ENCODE data around the gene SCGB1C2. TPM values are rescaled to one million over a fixed set of nuclear protein-coding genes. Genes with fewer than 3 reads are reported as not detected.

SCGB1C2 gene
- total RNA-seq, 1 donor from 2014 or later, result not detected

DNA sequence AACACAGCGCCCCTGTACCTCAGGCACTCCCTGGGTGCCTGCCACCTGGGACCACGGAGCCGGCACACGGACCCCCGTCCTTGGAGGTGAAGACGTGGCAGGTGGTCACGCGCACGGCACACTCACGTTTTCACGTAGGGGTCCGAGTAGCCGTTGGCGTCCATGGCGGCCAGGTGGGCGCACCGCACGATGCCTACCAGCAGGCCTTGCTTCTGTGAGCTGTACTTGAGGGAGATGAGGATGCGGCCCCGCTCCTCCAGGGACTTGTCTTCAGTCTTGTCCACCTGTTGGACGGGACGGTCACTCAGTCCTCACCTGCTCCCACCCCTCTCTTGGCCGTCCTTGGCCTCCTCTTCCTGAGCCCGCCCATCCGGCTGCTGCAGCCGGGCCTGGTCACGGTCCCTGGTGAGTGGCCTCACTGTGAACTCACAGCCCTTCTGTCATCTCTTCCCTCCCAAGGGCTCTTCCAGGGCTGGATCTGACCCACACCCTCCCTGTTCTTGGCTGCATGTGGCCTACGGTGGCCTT is 18.8 kb downstream of the SCGB1C2 start:
- no peak for DNase-seq (ENCODE audit: extremely low spot score in 2 of 2)
- Histone ChIP-seq H3K4me1 (no peaks in the 10 kb centered on the region), H3K27me3 (no peaks in the 10 kb centered on the region), H3K36me3 (no peaks in the 10 kb centered on the region), H3K27ac (no peak overlapping the region), H3K9me3 (no peaks in the 10 kb centered on the region), H3K4me3 (no peak overlapping the region)
- no peak for TF ChIP-seq POLR2A (IDR thresholded peaks at IDR 0.05)
- TF ChIP-seq POLR2AphosphoS5 (IDR thresholded peaks at IDR 0.05; ENCODE audit: insufficient read depth in 1 of 2, low read depth in 1 of 2), result no peak
- TF ChIP-seq CTCF (IDR thresholded peaks at IDR 0.05), result no peak
- intact Hi-C loops (cut with DNase I), result no loop called here

- DNase-seq (ENCODE audit: extremely low spot score in 2 of 2), result no peak
- no peak overlapping the region for H3K27ac ChIP-seq
- intact Hi-C loops (cut with DNase I), result no loop called here
- H3K4me3 ChIP-seq, result no peak overlapping the region
- TF ChIP-seq POLR2AphosphoS5 (IDR thresholded peaks at IDR 0.05; ENCODE audit: insufficient read depth in 1 of 2, low read depth in 1 of 2), result no peak
- TF ChIP-seq CTCF (IDR thresholded peaks at IDR 0.05), result no peak
- TF ChIP-seq POLR2A (IDR thresholded peaks at IDR 0.05), result no peak
- no peaks in the 10 kb centered on the region for H3K4me1 ChIP-seq
- H3K27me3 ChIP-seq, result no peaks in the 10 kb centered on the region
- H3K36me3 ChIP-seq, result no peaks in the 10 kb centered on the region
- no peaks in the 10 kb centered on the region for H3K9me3 ChIP-seq
Observed at GRCh38 chr17:156946-157345, 19.6 kb downstream of the SCGB1C2 start.

GRCh38 chr17:157901-158300 is 20.5 kb downstream of the SCGB1C2 start:
- Histone ChIP-seq H3K4me3 (no peak overlapping the region), H3K4me1 (no peaks in the 10 kb centered on the region), H3K36me3 (no peaks in the 10 kb centered on the region), H3K27ac (no peak overlapping the region), H3K9me3 (no peaks in the 10 kb centered on the region), H3K27me3 (no peaks in the 10 kb centered on the region)
- intact Hi-C loops (cut with DNase I), result no loop called here
- TF ChIP-seq CTCF (IDR thresholded peaks at IDR 0.05) (no peak), POLR2AphosphoS5 (IDR thresholded peaks at IDR 0.05; ENCODE audit: insufficient read depth in 1 of 2, low read depth in 1 of 2) (no peak), POLR2A (IDR thresholded peaks at IDR 0.05) (no peak)
- DNase-seq (ENCODE audit: extremely low spot score in 2 of 2), result no peak

GRCh38 chr17:158379-158778 is 21.0 kb downstream of the SCGB1C2 start:
- H3K27me3 ChIP-seq, result no peaks in the 10 kb centered on the region
- no peak overlapping the region for H3K4me3 ChIP-seq
- no peaks in the 10 kb centered on the region for H3K9me3 ChIP-seq
- intact Hi-C loops (cut with DNase I), result no loop called here
- no peaks in the 10 kb centered on the region for H3K36me3 ChIP-seq
- no peak for DNase-seq (ENCODE audit: extremely low spot score in 2 of 2)
- H3K27ac ChIP-seq, result no peak overlapping the region
- H3K4me1 ChIP-seq, result no peaks in the 10 kb centered on the region
- TF ChIP-seq CTCF (IDR thresholded peaks at IDR 0.05) (no peak), POLR2AphosphoS5 (IDR thresholded peaks at IDR 0.05; ENCODE audit: insufficient read depth in 1 of 2, low read depth in 1 of 2) (no peak), POLR2A (IDR thresholded peaks at IDR 0.05) (no peak)

- H3K27ac ChIP-seq, result no peak overlapping the region
- H3K4me3 ChIP-seq, result no peak overlapping the region
- TF ChIP-seq POLR2A (IDR thresholded peaks at IDR 0.05) (no peak), POLR2AphosphoS5 (IDR thresholded peaks at IDR 0.05; ENCODE audit: insufficient read depth in 1 of 2, low read depth in 1 of 2) (no peak), CTCF (IDR thresholded peaks at IDR 0.05) (no peak)
- no peaks in the 10 kb centered on the region for H3K27me3 ChIP-seq
- no peaks in the 10 kb centered on the region for H3K36me3 ChIP-seq
- H3K9me3 ChIP-seq, result no peaks in the 10 kb centered on the region
- H3K4me1 ChIP-seq, result no peaks in the 10 kb centered on the region
- no peak for DNase-seq (ENCODE audit: extremely low spot score in 2 of 2)
- intact Hi-C loops (cut with DNase I), result no loop called here
Observed at GRCh38 chr17:159609-160008, 22.2 kb downstream of the SCGB1C2 start.
